Measurements from ENCODE around the gene SCYGR2. TPM values are rescaled to one million over a fixed set of nuclear protein-coding genes. Genes with fewer than 3 reads are reported as not detected.
A peak's percentile ranks its signal among the peaks of the same experiment; 100 is the strongest.
"Not testable (repeated sequence)": the region's sequence is repeated elsewhere in the genome, so short reads cannot be mapped to it uniquely, and the experiment has no call there.

SCYGR2 gene, protein sequence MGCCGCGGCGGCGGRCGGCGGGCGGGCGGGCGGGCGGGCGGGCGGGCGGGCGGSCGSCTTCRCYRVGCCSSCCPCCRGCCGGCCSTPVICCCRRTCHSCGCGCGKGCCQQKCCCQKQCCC
- not detected in 2 replicates for total RNA-seq (2021)
- long read RNA-seq = 0 reads

DNA sequence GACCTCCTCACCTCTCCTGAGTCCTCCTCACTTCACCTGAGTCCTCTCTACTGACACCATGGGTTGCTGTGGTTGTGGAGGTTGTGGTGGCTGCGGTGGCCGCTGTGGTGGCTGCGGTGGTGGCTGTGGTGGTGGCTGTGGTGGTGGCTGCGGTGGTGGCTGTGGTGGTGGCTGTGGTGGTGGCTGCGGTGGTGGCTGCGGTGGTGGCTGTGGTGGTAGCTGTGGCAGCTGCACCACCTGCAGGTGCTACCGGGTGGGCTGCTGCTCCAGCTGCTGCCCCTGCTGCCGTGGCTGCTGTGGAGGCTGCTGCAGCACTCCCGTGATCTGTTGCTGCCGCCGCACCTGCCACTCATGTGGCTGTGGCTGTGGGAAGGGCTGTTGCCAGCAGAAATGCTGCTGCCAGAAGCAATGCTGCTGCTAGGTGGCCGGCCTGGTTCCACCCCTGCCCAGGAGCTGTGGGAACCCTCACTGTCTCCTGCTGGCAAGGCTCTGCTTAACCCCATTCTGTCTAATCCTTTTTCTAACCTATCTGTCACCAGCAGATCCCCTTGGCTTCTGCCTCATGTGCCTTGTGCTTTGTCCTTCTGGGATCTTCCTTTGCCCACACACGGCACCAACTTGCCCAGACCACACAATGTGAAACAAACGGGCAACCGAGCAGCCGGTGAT, at the start of gene SCYGR2:
SCYGR2 (plus strand) TSS at position 59 of the 669 bp plus-strand sequence; CDS start at position 59, 0 bp downstream.
- H2BK15ac ChIP-seq (ENCODE audit: low read depth, low read length); H4K5ac ChIP-seq (ENCODE audit: insufficient read length, low read depth, low read length); H3K23ac ChIP-seq (ENCODE audit: insufficient read length, low read depth, low read length); H2BK20ac ChIP-seq (ENCODE audit: low read depth, low read length, poor library complexity, severe bottlenecking); H4K8ac ChIP-seq (replicated peaks; ENCODE audit: insufficient read length, low read depth, low read length); H3K4me1 ChIP-seq (ENCODE audit: insufficient read depth, low read length); H3K9me3 ChIP-seq (ENCODE audit: control insufficient read depth, low read depth, low read length); H3K9me3 Mint-ChIP-seq; H2AK5ac ChIP-seq (ENCODE audit: insufficient read length, low read length); H3K27me3 Mint-ChIP-seq (ENCODE audit: low read depth); H3K4me2 ChIP-seq (ENCODE audit: insufficient read depth, insufficient read length, low read length); H2AFZ ChIP-seq (ENCODE audit: low read length); H4K20me1 ChIP-seq (ENCODE audit: control insufficient read depth, insufficient read depth, insufficient read length); H3K23me2 ChIP-seq (ENCODE audit: insufficient read length, low read depth, low read length, poor library complexity, severe bottlenecking); H3K36me3 Mint-ChIP-seq (ENCODE audit: insufficient read depth in 1 of 3, low read depth in 3 of 3); H3K18ac ChIP-seq (ENCODE audit: insufficient read length, low read depth, low read length); H3K79me1 ChIP-seq (ENCODE audit: insufficient read depth, low read depth, low read length, poor library complexity, severe bottlenecking); H3K79me2 ChIP-seq (ENCODE audit: insufficient read depth, low read length); H3K4ac ChIP-seq (ENCODE audit: low read depth, low read length); H3K27me3 ChIP-seq (ENCODE audit: insufficient read depth, low read length); H3K27ac ChIP-seq (ENCODE audit: insufficient read length, low read depth, low read length); H3K4me3 Mint-ChIP-seq; H3K9ac ChIP-seq (ENCODE audit: extremely low read depth, insufficient read length, low read length); H2BK12ac ChIP-seq (ENCODE audit: insufficient read length, low read depth, low read length); DNase-seq; H2BK120ac ChIP-seq (ENCODE audit: low read depth, low read length, poor library complexity, severe bottlenecking); H3K14ac ChIP-seq (ENCODE audit: insufficient read depth, low read length); H2BK5ac ChIP-seq (ENCODE audit: insufficient read length, low read length); H3T11ph ChIP-seq (ENCODE audit: low read length); H3K56ac ChIP-seq (ENCODE audit: insufficient read length, low read depth, low read length); H4K91ac ChIP-seq (ENCODE audit: insufficient read length, low read depth, low read length): not testable (repeated sequence)
- Mint-ChIP-seq H3K4me1 (peaks cover 5 to 14% of the 10 kb centered on the region in 2 experiments), H3K27ac (peak within 1 kb of the TSS in 1 of 3 experiments; percentile 32; a peak in 1 of 7 replicates)
- no CpG with 5 or more reads among the region's 16 CpGs for WGBS (ENCODE audit: extremely low coverage, insufficient read length, low lambda C conversion rate)

All from H9 (cell line).